ENCODE measurements around the gene RFC2.
"Not testable (repeated sequence)": the region's sequence is repeated elsewhere in the genome, so short reads cannot be mapped to it uniquely, and the experiment has no call there.

Gene RFC2

GRCh38 chr7:74248156-74248555 lies 6.0 kb downstream of the RFC2 start:
- DNase-seq (ENCODE audit: low spot score): no peak

GRCh38 chr7:74246497-74246896 lies 7.7 kb downstream of the RFC2 start:
- no peak for DNase-seq (ENCODE audit: low spot score)

- no peak for DNase-seq (ENCODE audit: low spot score)
Measured at GRCh38 chr7:74242122-74242443, 12.1 kb downstream of the RFC2 start.

- DNase-seq (ENCODE audit: low spot score): no peak
Measured at GRCh38 chr7:74240482-74240881, 13.7 kb downstream of the RFC2 start.

- DNase-seq (ENCODE audit: low spot score): no peak
Measured at GRCh38 chr7:74236284-74236683, 17.9 kb downstream of the RFC2 start.

- DNase-seq (ENCODE audit: low spot score): no peak
Measured at GRCh38 chr7:74235518-74236268, 18.5 kb downstream of the RFC2 start.

- DNase-seq (ENCODE audit: low spot score): no peak
Measured at GRCh38 chr7:74233655-74234285, 20.4 kb downstream of the RFC2 start.

GRCh38 chr7:74231232-74231590 lies 23.0 kb downstream of the RFC2 start:
- no peak for DNase-seq (ENCODE audit: low spot score)

GRCh38 chr7:74230446-74231231 lies 23.6 kb downstream of the RFC2 start:
- DNase-seq (ENCODE audit: low spot score): no peak

- DNase-seq (ENCODE audit: low spot score): no peak
Measured at GRCh38 chr7:74228951-74229900, 25.0 kb downstream of the RFC2 start.

- peak; percentile 49 for DNase-seq (ENCODE audit: low spot score)
Measured at GRCh38 chr7:74226633-74227032, 27.6 kb downstream of the RFC2 start.

GRCh38 chr7:74225400-74225799 lies 28.8 kb downstream of the RFC2 start:
- DNase-seq (ENCODE audit: low spot score): no peak

GRCh38 chr7:74224907-74225306 lies 29.3 kb downstream of the RFC2 start:
- DNase-seq (ENCODE audit: low spot score): not testable (repeated sequence)

- no peak for DNase-seq (ENCODE audit: low spot score)
Measured at GRCh38 chr7:74224511-74224832, 29.7 kb downstream of the RFC2 start.

- DNase-seq (ENCODE audit: low spot score): no peak
Measured at GRCh38 chr7:74223711-74224510, 30.3 kb downstream of the RFC2 start.

- no peak for DNase-seq (ENCODE audit: low spot score)
Measured at GRCh38 chr7:74222851-74223710, 31.1 kb downstream of the RFC2 start.

- no peak for DNase-seq (ENCODE audit: low spot score)
Measured at GRCh38 chr7:74221713-74222112, 32.5 kb downstream of the RFC2 start.

GRCh38 chr7:74220229-74220628 lies 34.0 kb downstream of the RFC2 start:
- no peak for DNase-seq (ENCODE audit: low spot score)

GRCh38 chr7:74219416-74219815 lies 34.8 kb downstream of the RFC2 start:
- DNase-seq (ENCODE audit: low spot score): no peak

GRCh38 chr7:74218343-74218698 lies 35.9 kb downstream of the RFC2 start:
- no peak for DNase-seq (ENCODE audit: low spot score)

Measured in globus pallidus (tissue), 1 donor.